Activated naive CD4-positive, alpha-beta T cell treated with anti-CD3 and anti-CD28 coated beads, Interleukin-2, amount 50 U/mL, for 72 hours (primary cell): ENCODE measurements around the gene NOL4L. TPM values are rescaled to one million over a fixed set of nuclear protein-coding genes. Genes with fewer than 3 reads are reported as not detected.
A peak's percentile ranks its signal among the peaks of the same experiment; 100 is the strongest.

Source experiments
- ATAC-seq, 2 donors: fragments of 150-1000 bp; cut with Tn5 transposase; 2 replicates each; pipeline ENCODE4 v1.10.0; 2021; ENCODE audit warnings: mild to moderate bottlenecking in 2 of 2, moderate library complexity in 2 of 2
- DNase-seq, 2 donors: peaks; one replicate each; pipeline ENCODE4 v3.0.0; 2021 to 2022; ENCODE audit warnings: low spot score in 2 of 2
- H3K27ac Mint-ChIP-seq, 2 donors: one replicate each; pipeline ENCODE4 v1.8.0; 2022; ENCODE audit warnings: mild to moderate bottlenecking in 2 of 2, mixed read lengths in 2 of 2
- H3K36me3 Mint-ChIP-seq, 2 donors: one replicate each; pipeline ENCODE4 v1.8.0; 2022; ENCODE audit warnings: mixed read lengths in 2 of 2
- H3K9me3 Mint-ChIP-seq, 2 donors: one replicate each; pipeline ENCODE4 v1.8.0; 2022; ENCODE audit warnings: mixed read lengths in 2 of 2
- total RNA-seq, 2 donors: library from RNA; stranded (reverse); gene quantifications; one replicate each; pipeline ENCODE4 v1.2.3, GENCODE V29; 2022

NOL4L gene
- total RNA-seq, 2 donors from 2014 or later, result 21.2 to 30.7 TPM

DNA sequence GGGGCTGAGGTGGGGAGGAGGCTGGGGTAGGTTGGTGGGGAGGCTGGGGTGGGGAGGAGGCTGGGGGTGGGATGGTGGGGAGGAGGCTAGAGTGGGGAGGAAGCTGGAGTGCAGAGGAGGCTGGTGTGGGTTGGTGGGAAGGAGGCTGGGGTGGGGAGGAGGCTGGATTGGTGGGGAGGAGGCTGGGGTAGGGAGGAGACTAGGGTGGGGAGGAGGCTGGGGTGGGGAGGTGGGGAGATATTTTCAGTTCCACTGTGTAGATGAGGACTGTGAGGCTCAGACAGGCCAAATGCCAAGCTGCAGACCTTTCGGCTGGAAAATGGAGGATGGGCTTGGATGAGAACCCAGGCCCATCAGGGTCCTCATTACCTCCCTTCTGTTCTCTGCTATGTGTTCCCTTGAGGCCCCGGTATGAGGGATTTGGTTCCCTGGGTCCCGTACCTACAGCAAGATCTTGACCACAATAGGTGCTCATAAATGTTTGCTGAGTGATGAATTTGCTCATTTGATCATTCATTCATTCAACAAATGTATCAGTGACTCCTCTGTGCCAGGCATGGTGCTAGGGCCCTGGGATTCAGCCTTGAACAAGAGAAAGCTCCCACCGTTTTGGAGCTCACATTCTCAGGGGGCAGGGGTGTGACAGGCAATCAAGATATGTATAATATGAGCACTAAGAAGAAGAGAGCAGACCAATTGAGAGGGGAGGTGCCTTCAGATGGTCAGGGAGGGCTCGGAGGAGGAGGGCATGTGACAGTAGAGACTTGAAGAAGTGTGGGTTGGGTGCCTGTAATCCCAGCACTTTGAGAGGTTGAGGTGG, 36.1 kb upstream of the NOL4L start:
- ATAC-seq (no peak), DNase-seq (no peak)
- Mint-ChIP-seq H3K27ac (peak overlapping the region; percentile 11 to 15), H3K36me3 (no peaks in the 10 kb centered on the region), H3K9me3 (no peaks in the 10 kb centered on the region)

DNA sequence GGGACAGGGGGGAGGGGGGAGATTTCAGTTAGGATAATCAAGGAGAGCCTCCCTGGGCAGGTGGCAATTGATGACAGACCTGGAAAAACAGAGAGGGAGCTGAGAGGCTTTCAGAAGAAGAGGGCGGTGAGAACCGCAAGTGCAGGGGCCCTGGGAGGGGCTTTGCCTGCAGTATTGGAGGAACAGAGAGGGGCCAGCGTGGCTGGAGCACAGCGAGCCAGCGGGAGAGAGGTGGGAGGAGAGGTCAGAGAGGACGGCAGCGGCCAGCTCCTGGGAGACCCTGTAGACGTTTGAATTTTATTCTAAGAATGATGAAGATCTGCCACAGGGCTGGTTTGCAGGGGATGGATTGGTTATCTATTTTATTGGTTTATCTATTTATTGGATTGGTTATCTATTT, 34.5 kb upstream of the NOL4L start:
- no peaks in the 10 kb centered on the region for H3K36me3 Mint-ChIP-seq
- H3K9me3 Mint-ChIP-seq, result no peaks in the 10 kb centered on the region
- no peak for DNase-seq
- ATAC-seq, result no peak
- H3K27ac Mint-ChIP-seq, result no peak overlapping the region

DNA sequence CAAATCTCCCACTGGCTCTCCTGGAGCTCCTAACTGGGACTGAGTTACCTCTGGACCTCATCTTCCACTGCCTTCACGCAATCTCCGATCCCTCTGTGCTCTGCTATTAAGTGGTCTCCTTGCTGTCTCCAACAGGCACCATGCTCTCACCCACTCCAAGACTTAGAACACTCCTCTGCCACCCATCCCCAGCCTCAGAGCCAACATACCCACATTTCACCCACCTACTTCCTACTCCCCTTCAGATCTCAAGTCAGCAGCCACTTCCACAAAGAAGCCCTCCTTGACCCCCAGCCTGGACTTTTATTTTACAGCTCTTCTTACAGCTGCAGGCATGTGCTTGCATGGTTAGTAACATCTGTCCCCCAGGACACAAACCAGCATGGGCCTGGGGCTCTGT, 29.6 kb upstream of the NOL4L start:
- no peak for DNase-seq
- ATAC-seq, result no peak
- H3K9me3 Mint-ChIP-seq, result peaks cover 0 to 9% of the 10 kb centered on the region in 2 donors
- H3K36me3 Mint-ChIP-seq, result no peaks in the 10 kb centered on the region
- no peak overlapping the region for H3K27ac Mint-ChIP-seq

DNA sequence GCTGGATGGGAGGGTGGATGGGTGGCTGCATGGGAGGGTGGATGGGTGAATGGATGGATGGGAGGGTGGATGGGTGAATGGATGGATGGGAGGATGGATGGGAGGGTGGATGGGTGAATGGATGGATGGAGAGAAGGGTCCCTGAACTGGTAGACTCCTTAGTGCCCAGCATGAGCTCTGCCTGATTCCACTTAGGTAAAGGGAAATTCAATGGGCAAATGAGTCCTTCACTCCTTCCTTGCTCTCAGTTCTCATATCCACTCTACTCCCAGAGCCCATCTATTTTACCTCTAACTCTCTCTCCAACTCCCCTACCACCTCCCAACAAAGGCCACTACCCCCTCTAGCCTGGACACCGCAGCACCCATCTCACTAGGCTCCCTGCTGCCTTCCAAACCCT, 29.2 kb upstream of the NOL4L start:
- ATAC-seq (no peak), DNase-seq (no peak)
- no peak overlapping the region for H3K27ac Mint-ChIP-seq
- H3K36me3 Mint-ChIP-seq, result no peaks in the 10 kb centered on the region
- H3K9me3 Mint-ChIP-seq, result peaks cover 0 to 9% of the 10 kb centered on the region in 2 donors

DNA sequence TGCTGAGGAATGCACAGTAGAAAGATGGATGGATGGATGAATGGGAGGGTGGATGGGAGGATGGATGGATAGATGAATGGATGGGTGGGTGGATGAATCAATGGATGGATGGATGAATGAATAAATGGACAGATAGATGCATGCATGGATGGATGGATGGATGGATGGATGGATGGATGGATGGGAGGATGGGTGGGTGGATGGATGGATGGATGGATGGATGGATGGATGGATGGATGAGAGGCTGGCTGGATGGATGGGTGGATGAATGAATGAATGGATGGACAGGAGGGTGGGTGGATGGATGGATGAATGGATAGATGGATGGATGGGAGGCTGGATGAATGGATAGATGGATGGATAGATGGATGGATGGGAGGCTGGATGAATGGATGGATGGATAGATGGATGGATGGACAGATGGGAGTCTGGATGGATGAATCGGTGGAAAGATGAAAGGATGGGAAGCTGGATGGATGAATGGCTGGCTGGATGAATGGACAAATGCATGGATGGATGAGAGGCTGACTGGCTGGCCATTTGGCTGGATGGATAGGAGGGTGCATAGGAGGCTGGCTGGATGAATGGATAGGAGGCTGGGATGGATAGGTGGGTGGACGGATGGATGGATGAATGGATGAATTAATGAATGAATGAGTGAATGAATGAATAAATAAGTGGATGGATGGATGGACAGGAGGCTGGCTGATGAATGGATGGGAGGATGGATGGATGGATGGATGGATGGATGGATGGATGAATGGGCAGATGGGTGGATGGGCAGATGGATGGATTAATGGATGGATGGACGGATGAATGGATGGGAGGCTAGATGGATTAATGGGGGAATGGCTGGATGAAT, 28.3 kb upstream of the NOL4L start:
- H3K9me3 Mint-ChIP-seq, result peaks cover 0 to 9% of the 10 kb centered on the region in 2 donors
- H3K27ac Mint-ChIP-seq, result peak overlapping the region in 1 of 2 donors; percentile 44
- ATAC-seq, result no peak
- no peak for DNase-seq
- no peaks in the 10 kb centered on the region for H3K36me3 Mint-ChIP-seq

DNA sequence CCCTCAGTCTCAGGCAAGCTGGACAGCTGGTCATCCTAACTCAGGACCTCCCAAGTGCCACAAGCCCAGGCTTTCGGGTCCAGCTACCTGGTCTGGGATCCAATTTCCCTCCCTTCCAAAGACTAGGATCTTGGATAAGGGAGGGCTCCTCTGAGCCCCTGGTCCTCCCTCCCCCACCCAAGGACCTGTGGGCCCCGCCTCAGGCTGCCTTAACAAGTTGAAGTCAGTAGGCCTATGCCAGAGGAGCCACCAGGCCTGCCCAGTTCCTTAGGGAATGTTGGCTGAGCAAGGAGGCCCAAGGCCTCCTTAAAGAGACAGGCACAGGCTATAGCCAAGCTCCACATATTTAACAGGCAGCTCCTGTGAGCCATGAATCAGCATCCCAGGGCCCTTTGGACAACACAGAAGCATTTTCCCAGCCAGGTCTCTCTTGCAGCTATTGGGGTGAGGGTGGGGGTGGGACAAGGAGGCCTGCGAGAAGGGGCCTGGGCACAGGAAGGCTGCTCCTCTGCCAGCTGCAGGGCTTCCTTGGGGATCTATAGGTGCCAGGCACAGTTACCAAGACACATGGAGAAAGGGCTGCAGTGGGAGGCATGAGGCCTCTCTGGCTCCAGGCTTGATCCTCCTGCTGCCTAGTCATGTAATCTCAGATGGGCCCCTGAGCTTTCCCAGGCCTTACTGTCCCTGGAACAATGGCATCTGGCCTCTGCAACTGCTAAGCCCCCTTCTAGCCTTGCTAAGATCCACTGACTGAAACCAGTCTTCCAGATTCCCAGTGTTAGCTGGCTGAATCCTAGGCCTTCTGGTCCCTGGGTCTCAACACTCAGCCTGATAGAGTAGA, 27.4 kb upstream of the NOL4L start:
- DNase-seq (no peak), ATAC-seq (no peak)
- no peaks in the 10 kb centered on the region for H3K36me3 Mint-ChIP-seq
- no peak overlapping the region for H3K27ac Mint-ChIP-seq
- peaks cover 0 to 9% of the 10 kb centered on the region in 2 donors for H3K9me3 Mint-ChIP-seq

DNA sequence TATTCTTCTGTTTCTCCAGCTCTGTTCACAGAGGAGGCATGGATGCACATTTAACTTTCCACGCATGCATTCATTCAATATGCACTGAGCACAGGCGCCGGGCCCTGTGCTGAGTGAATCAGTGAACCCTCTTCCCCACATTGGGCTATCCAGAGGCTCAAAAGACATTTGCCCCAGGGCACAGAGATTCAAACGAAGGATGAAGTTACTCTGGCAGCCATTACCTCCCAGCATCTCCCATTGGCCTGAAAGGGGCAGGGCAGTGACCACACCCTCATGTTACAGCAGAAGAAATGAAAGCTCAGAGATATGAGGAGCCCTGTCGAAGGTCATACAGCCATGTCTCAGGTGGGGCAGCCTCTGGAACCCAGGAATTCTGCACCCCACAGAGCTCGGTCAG, 26.7 kb upstream of the NOL4L start:
- Mint-ChIP-seq H3K36me3 (no peaks in the 10 kb centered on the region), H3K9me3 (peaks cover 0 to 9% of the 10 kb centered on the region in 2 donors), H3K27ac (no peak overlapping the region)
- ATAC-seq (no peak), DNase-seq (no peak)

DNA sequence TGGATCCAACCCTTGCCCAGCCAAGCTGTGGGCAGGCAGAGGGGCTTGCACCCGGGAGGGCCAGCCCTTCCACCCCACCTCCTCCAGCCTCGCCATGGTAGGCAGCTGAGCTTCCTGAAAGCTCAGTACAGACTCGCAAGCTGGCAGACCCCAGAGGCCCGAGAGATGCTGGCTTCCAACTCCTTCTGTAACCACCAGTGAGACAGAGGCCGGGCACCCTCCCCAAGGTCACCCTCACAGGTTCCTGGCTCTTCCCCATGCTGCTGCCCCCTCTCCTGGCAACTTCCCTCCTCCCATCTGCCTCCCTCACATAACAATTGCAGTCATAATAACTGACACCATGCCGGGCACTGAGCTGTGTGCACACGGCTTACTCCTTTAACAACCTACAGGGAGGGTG, 26.2 kb upstream of the NOL4L start:
- ATAC-seq (no peak), DNase-seq (no peak)
- H3K27ac Mint-ChIP-seq, result no peak overlapping the region
- peaks cover 0 to 9% of the 10 kb centered on the region in 2 donors for H3K9me3 Mint-ChIP-seq
- H3K36me3 Mint-ChIP-seq, result no peaks in the 10 kb centered on the region

DNA sequence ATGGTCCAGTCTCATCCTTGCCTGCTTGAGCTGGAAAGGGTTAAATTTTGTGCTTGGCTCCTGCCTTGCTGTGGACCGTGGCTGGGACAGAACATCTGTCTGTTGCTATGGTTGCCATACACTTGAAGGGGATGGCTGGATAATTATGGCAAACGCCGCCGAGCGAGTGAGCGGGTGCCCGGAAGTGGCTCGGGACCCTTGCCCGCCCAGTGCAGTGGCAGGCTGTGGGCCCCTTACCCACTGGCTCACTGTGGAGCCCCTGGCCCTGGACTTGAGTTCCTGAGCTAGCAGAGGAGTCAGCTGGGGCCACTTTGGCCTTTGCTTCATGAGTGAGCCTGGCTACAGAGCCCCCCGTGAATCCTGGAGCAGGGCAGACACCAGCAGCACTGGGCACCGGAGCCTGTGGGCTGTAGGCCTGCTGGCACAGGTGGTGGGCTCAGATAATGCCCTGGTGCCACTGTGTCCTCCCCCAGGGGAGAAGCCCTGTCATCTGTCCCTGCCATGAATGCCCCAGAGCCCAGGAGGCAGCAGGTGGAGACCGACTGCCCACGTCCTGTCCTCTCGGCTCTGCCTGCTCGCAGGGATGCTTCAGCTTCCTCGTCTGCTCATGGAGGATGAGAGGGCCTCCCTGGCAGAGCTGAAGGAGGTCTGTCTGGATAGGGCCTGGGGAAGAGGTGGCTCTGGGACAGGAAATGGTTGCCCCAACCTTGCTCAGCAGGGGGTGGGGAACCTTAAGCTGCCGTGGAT, 25.5 kb upstream of the NOL4L start:
- no peaks in the 10 kb centered on the region for H3K36me3 Mint-ChIP-seq

DNA sequence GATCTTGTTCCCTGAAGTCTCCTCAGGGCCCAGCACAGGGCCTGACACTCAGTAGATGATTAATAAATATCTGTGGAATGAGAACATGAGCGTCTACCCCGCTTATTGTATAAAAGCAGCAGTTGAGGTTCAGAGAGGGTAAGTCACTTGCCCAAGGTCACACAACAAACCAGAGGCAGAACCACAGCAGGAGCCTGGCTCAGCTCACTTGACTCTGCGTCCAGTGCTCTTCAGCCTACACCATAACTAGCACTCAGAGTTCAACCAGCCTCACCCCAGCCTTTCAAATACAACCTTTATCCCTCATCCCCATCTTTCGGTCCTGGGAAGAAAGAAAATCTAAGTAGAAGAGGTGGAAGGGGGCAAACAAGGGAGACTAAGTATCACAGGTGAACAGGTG, 24.9 kb upstream of the NOL4L start:
- peak overlapping the region in 1 of 2 donors; percentile 26 for H3K27ac Mint-ChIP-seq
- ATAC-seq, result no peak
- H3K36me3 Mint-ChIP-seq, result no peaks in the 10 kb centered on the region
- H3K9me3 Mint-ChIP-seq, result peaks cover 0 to 9% of the 10 kb centered on the region in 2 donors
- DNase-seq, result no peak

More for the DNA sequence above, 25.5 kb upstream of the NOL4L start:
- Mint-ChIP-seq H3K9me3 (peaks cover 0 to 9% of the 10 kb centered on the region in 2 donors), H3K27ac (no peak overlapping the region)
- DNase-seq (no peak), ATAC-seq (no peak)

DNA sequence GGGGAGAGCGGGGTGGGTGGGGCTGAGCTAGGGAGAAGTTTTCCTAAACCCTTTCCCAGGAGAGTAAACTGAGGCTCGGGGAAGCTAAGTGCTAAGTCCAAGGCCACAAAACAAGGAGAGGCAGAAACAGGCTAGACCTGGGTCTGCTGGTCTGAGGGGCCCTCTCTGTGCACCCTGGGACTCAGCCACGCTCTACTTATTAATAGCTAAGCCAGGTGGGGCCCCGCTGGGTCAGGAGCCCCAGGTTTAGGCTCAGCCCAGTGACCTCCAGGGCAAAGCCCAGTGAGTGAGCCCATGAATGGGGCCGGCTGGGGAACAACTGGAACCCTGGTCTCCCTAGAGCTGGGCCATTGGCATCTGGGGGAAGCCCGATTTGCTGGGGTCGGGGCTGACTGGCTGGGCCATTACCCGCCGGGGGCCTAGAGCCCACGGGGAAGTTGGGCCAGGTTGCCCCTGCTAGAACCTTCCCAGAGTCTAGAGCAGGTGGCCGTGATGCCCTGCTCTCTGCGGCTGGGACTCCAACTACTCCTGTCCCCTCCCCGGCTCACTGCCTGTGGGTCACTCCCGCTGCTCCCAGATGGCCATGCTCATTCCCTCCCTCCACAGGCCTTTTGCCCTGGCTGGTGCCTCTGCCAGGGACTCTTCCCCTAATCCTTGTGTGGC, 24.1 kb upstream of the NOL4L start:
- H3K27ac Mint-ChIP-seq, result no peak overlapping the region
- H3K9me3 Mint-ChIP-seq, result peaks cover 0 to 9% of the 10 kb centered on the region in 2 donors
- H3K36me3 Mint-ChIP-seq, result no peaks in the 10 kb centered on the region
- no peak for ATAC-seq
- no peak for DNase-seq

DNA sequence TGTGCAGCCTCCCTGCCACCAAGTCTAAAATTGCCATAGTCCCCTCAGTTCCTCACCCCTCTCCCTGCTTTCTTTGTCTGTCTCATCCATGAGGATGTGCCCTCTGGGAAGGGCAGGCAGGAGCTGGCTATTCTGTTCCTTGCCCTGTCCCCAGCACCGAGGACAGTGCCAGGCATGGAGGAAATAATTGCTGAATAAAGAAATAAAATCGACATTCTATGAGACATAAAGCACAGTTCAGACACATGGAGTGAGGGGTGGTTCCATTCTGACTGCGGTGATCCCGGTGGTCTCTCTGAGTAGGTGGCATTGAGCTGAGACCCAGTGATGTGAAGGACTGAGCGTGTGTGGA, 23.5 kb upstream of the NOL4L start:
- ATAC-seq, result no peak
- H3K27ac Mint-ChIP-seq, result no peak overlapping the region
- DNase-seq, result no peak
- no peaks in the 10 kb centered on the region for H3K36me3 Mint-ChIP-seq
- H3K9me3 Mint-ChIP-seq, result peaks cover 0 to 7% of the 10 kb centered on the region in 2 donors

DNA sequence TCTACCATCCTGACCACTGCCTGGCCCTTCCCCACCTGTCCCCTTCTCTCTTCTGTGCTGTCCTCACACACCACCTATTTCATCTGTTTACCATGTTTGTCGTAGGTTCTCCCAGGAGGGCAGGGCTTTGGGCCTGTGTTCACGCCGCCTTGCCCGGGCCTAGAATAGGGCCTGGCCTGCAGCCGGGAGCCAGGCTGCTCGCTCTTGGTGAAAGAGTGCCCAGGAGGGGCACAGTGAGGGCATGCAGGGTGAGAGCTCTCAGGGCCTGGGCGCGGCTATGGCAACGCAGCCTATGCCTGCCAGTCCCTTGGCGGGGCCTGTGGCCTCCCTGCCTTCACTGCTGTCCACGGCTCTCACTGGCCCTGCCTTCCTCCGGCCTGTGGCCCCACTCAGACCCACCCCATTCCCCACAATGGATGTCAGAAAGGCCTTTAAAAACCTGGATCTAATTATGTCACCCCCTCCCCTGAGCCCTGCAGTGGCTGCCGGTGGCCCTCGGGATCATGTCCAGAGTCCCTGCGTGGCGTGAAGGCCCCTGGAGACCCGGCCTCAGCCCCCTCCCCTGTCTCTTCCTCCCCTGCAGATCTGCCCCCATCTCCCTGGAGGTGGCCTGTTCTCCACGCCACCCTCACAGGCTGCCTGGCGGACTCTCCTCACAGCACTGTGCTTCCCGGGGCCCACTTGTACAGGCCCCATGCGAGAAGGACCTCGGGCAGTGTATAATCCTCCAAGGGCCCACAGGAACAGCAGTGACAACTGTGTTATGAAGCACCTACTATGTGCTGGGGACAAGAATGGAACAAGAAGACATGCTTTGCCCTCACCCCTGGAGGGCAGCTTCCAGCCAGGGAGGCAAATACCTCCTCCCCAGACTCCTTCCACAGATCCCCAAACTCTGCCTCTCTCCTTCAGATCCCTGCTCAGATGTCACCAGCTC, 22.9 kb upstream of the NOL4L start:
- ATAC-seq (no peak), DNase-seq (no peak)
- Mint-ChIP-seq H3K9me3 (peaks cover 0 to under 1% of the 10 kb centered on the region in 2 donors), H3K27ac (peak overlapping the region in 1 of 2 donors; percentile 51), H3K36me3 (no peaks in the 10 kb centered on the region)

DNA sequence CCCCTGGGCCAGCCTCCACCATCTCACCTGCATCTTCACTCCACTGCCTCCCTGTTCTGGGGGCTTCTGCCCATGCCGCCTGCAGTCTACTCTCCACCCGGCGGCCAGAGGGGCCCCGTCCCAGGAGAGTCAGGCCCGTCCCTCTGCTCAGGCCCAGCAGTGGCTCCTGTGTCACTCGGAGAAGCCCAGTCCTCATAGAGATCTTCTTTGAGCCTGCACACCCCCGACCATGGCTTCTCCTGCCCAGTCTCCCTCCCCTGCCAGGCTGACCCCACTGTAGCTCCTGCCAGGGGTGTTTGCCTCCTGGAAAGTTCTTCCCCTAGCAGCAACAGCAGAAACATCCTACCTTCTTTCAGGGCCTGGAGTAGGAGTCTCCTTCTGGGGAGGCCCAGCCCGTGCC, 22.2 kb upstream of the NOL4L start:
- ATAC-seq (no peak), DNase-seq (no peak)
- Mint-ChIP-seq H3K36me3 (no peaks in the 10 kb centered on the region), H3K9me3 (no peaks in the 10 kb centered on the region), H3K27ac (peak overlapping the region in 1 of 2 donors; percentile 51)

DNA sequence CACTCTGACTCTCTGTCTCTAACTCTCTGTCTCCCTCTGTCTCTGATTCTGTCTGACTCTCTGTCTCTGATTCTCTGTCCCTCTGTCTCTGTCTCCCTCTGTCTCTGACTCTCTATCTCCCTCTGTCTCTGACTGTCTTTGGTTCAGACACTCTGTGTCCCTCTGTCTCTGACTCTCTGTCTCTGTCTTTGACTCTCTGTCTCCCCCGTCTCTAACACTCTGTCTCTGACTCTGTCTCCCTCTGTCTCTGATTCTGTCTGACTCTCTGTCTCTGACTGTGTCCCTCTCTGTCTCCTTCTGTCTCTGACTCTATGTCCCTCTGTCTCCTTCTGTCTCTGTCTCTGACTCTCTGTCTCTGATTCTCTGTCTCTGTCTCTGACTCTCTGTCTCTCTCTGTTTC, 21.7 kb upstream of the NOL4L start:
- Mint-ChIP-seq H3K27ac (no peak overlapping the region), H3K9me3 (no peaks in the 10 kb centered on the region), H3K36me3 (no peaks in the 10 kb centered on the region)
- no peak for DNase-seq
- peak in 1 of 2 donors; percentile 53 for ATAC-seq
